H9 (cell line): ENCODE measurements around the gene ETV6. TPM values are rescaled to one million over a fixed set of nuclear protein-coding genes. Genes with fewer than 3 reads are reported as not detected.

ENCODE experiments used
- DNase-seq: peaks from one replicate; pipeline ENCODE4 v3.0.0-alpha.2; 2017
- H2AFZ ChIP-seq: one replicate; pipeline ENCODE4 v1.6.1; 2013; ENCODE audit warnings: mild to moderate bottlenecking, low read length, control low read depth, moderate library complexity
- H2AK5ac ChIP-seq: 2 replicates; pipeline ENCODE4 v1.6.1; 2013; ENCODE audit warnings: low read length, control low read depth, mixed read lengths; ENCODE audit not compliant: insufficient read length
- H2BK120ac ChIP-seq: one replicate; pipeline ENCODE4 v1.6.1; 2013; ENCODE audit warnings: low read depth, mild to moderate bottlenecking, low read length, control low read depth, inconsistent platforms; ENCODE audit not compliant: poor library complexity, severe bottlenecking
- H2BK12ac ChIP-seq: 2 replicates; pipeline ENCODE4 v1.6.1; 2013; ENCODE audit warnings: low read length, control low read depth, mixed read lengths, low read depth; ENCODE audit not compliant: insufficient read length
- H2BK15ac ChIP-seq: 2 replicates; pipeline ENCODE4 v1.6.1; 2013; ENCODE audit warnings: low read depth, low read length, control low read depth
- H2BK20ac ChIP-seq: one replicate; pipeline ENCODE4 v1.6.1; 2013; ENCODE audit warnings: low read depth, mild to moderate bottlenecking, low read length, control low read depth, inconsistent platforms; ENCODE audit not compliant: poor library complexity, severe bottlenecking
- H2BK5ac ChIP-seq: 2 replicates; pipeline ENCODE4 v1.6.1; 2013; ENCODE audit warnings: low read length, control low read depth, mixed read lengths; ENCODE audit not compliant: insufficient read length
- H3K14ac ChIP-seq: 2 replicates; pipeline ENCODE4 v1.6.1; 2013; ENCODE audit warnings: low read length, control low read depth; ENCODE audit not compliant: insufficient read depth
- H3K18ac ChIP-seq: 2 replicates; pipeline ENCODE4 v1.6.1; 2013; ENCODE audit warnings: low read depth, mild to moderate bottlenecking, mixed read lengths, low read length, control low read depth; ENCODE audit not compliant: insufficient read length
- H3K23ac ChIP-seq: 2 replicates; pipeline ENCODE4 v1.6.1; 2013; ENCODE audit warnings: low read length, control low read depth, mixed read lengths, low read depth; ENCODE audit not compliant: insufficient read length
- H3K23me2 ChIP-seq: 2 replicates; pipeline ENCODE4 v1.6.1; 2013; ENCODE audit warnings: low read depth, mild to moderate bottlenecking, mixed read lengths, low read length, control low read depth; ENCODE audit not compliant: insufficient read length, poor library complexity, severe bottlenecking
- H3K27ac ChIP-seq: 2 replicates; pipeline ENCODE4 v1.5.1; 2013; ENCODE audit warnings: low read length, control low read depth, mixed read lengths, low read depth; ENCODE audit not compliant: insufficient read length
- H3K27me3 ChIP-seq: 2 replicates; pipeline ENCODE4 v1.6.1; 2013; ENCODE audit warnings: low read length, control low read depth, inconsistent platforms; ENCODE audit not compliant: insufficient read depth
- H3K4ac ChIP-seq: 2 replicates; pipeline ENCODE4 v1.6.1; 2013; ENCODE audit warnings: low read depth, mild to moderate bottlenecking, control low read depth, inconsistent platforms, low read length, moderate library complexity
- H3K4me1 ChIP-seq: 2 replicates; pipeline ENCODE4 v1.6.1; 2013; ENCODE audit warnings: low read length, control low read depth, inconsistent platforms; ENCODE audit not compliant: insufficient read depth
- H3K4me2 ChIP-seq: 2 replicates; pipeline ENCODE4 v1.6.1; 2013; ENCODE audit warnings: low read length, control low read depth, mixed read lengths; ENCODE audit not compliant: insufficient read length, insufficient read depth
- H3K56ac ChIP-seq: 2 replicates; pipeline ENCODE4 v1.6.1; 2013; ENCODE audit warnings: low read depth, mild to moderate bottlenecking, mixed read lengths, low read length, control low read depth; ENCODE audit not compliant: insufficient read length
- H3K79me1 ChIP-seq: 2 replicates; pipeline ENCODE4 v1.6.1; 2013; ENCODE audit warnings: low read depth, mild to moderate bottlenecking, moderate library complexity, low read length, control low read depth, inconsistent platforms; ENCODE audit not compliant: insufficient read depth, poor library complexity, severe bottlenecking
- H3K79me2 ChIP-seq: 2 replicates; pipeline ENCODE4 v1.6.1; 2013; ENCODE audit warnings: low read length, control low read depth, inconsistent platforms; ENCODE audit not compliant: insufficient read depth
- H3K9ac ChIP-seq: 2 replicates; pipeline ENCODE4 v1.6.1; 2013; ENCODE audit warnings: low read length, control low read depth, mixed read lengths; ENCODE audit not compliant: insufficient read length; ENCODE audit errors: extremely low read depth
- H3K9me3 ChIP-seq: one replicate; pipeline ENCODE4 v1.6.1; 2013; ENCODE audit warnings: low read depth, low read length, inconsistent platforms; ENCODE audit not compliant: control insufficient read depth
- H3T11ph ChIP-seq: one replicate; pipeline ENCODE4 v1.6.1; 2013; ENCODE audit warnings: mild to moderate bottlenecking, low read length, control low read depth, inconsistent platforms
- H4K20me1 ChIP-seq: one replicate; pipeline ENCODE4 v1.6.1; 2013; ENCODE audit not compliant: control insufficient read depth, insufficient read length, insufficient read depth
- H4K5ac ChIP-seq: 2 replicates; pipeline ENCODE4 v1.6.1; 2013; ENCODE audit warnings: low read depth, mild to moderate bottlenecking, mixed read lengths, low read length, control low read depth; ENCODE audit not compliant: insufficient read length
- H4K8ac ChIP-seq: replicated peaks from 2 replicates; pipeline ENCODE4 v1.6.1; 2013; ENCODE audit warnings: low read length, control low read depth, mixed read lengths, low read depth; ENCODE audit not compliant: insufficient read length
- H4K91ac ChIP-seq: 2 replicates; pipeline ENCODE4 v1.6.1; 2013; ENCODE audit warnings: low read depth, mild to moderate bottlenecking, moderate library complexity, mixed read lengths, low read length, control low read depth; ENCODE audit not compliant: insufficient read length
- H3K27ac Mint-ChIP-seq, 3 experiments: 2 replicates in 2 of 3; 3 replicates in 1 of 3; pipeline ENCODE4 v1.8.0; 2020 to 2021; ENCODE audit warnings: mixed read lengths in 3 of 3, mild to moderate bottlenecking in 1 of 3, moderate library complexity in 1 of 3
- H3K27me3 Mint-ChIP-seq: 2 replicates; pipeline ENCODE4 v1.8.0; 2021; ENCODE audit warnings: low read depth, mild to moderate bottlenecking, moderate library complexity, mixed read lengths
- H3K36me3 Mint-ChIP-seq, 3 experiments: 2 replicates in 2 of 3; 3 replicates in 1 of 3; pipeline ENCODE4 v1.8.0; 2020 to 2021; ENCODE audit warnings: low read depth in 3 of 3, mixed read lengths in 3 of 3; ENCODE audit not compliant: insufficient read depth in 1 of 3
- H3K4me1 Mint-ChIP-seq, 2 experiments: 2 replicates each; pipeline ENCODE4 v1.8.0; 2020; ENCODE audit warnings: mixed read lengths in 2 of 2
- H3K4me3 Mint-ChIP-seq, 2 experiments: 2 replicates in 1 of 2; 3 replicates in 1 of 2; pipeline ENCODE4 v1.8.0; 2020 to 2021; ENCODE audit warnings: mild to moderate bottlenecking in 2 of 2, mixed read lengths in 2 of 2, moderate library complexity in 1 of 2
- H3K9me3 Mint-ChIP-seq, 2 experiments: 2 replicates in 1 of 2; 3 replicates in 1 of 2; pipeline ENCODE4 v1.8.0; 2020; ENCODE audit warnings: mild to moderate bottlenecking in 2 of 2, mixed read lengths in 2 of 2, moderate library complexity in 1 of 2
- WGBS: extraction: QIAGEN DNeasy Blood & Tissue Kit; methylation state at CpG from one replicate; pipeline ENCODE4 v1.1.7; 2013; ENCODE audit warnings: missing lambda C conversion rate, low lambda C conversion rate, mixed read lengths; ENCODE audit not compliant: insufficient read length; ENCODE audit errors: extremely low coverage; 5-methylcytosine and 5-hydroxymethylcytosine counted together
- total RNA-seq: library from RNA; stranded (reverse); gene quantifications from 2 replicates; pipeline ENCODE4 v1.2.1, GENCODE V29; 2021
- TF ChIP-seq, protein P1 (sequence below): fragments of 200-600 bp; sonication (generic); conservative IDR thresholded peaks from 3 replicates; pipeline ENCODE4 v1.8.0; 2021; ENCODE audit warnings: antibody characterized with exemption, mild to moderate bottlenecking

The ETV6 gene
- total RNA-seq, 1 experiment from 2014 or later, result 28.7 TPM

DNA sequence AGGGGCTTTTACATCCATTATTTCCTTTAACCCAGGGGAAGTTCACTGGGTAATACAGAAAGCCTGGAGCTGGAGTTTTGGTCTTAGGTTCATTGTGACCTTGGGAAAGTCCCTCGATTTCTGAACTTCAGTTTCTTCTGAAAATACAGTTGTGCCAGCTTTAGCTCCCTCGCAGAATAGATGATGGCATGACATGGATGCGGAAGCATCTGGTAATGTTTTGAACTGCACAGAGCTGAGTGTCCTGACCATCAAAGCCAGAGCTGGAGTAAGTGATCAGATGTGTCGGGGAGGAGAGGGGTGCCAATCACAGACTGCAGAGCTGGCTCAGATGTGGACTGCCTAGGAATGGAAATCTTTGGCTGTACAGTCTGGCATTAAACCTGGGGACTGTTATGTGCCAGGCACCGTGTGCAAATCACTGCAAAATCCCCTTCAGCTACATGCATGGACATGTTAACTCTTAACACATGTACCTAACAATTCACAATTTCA, 180.9 kb downstream of the ETV6 start:
- Histone ChIP-seq H3K4ac (no peak overlapping the region), H4K91ac (no peak overlapping the region), H3K79me1 (no peaks in the 10 kb centered on the region), H3K79me2 (no peaks in the 10 kb centered on the region), H3K27me3 (no peaks in the 10 kb centered on the region), H2BK12ac (no peak overlapping the region), H3K23ac (no peak overlapping the region), H2AFZ (no peak overlapping the region), H2BK15ac (no peak overlapping the region), H3K4me2 (no peak overlapping the region), H3K18ac (no peak overlapping the region), H4K5ac (no peak overlapping the region), H3K9me3 (no peaks in the 10 kb centered on the region), H3K27ac (no peak overlapping the region), H3T11ph (no peak overlapping the region), H4K20me1 (no peaks in the 10 kb centered on the region), H4K8ac (no peak overlapping the region), H2AK5ac (no peak overlapping the region), H2BK120ac (no peak overlapping the region), H3K4me1 (peaks cover 10% of the 10 kb centered on the region), H3K9ac (no peak overlapping the region), H3K23me2 (no peaks in the 10 kb centered on the region), H3K56ac (no peak overlapping the region), H3K14ac (no peak overlapping the region), H2BK20ac (no peak overlapping the region), H2BK5ac (no peak overlapping the region)
- peaks cover 7 to 20% of the 10 kb centered on the region in 2 experiments for H3K4me1 Mint-ChIP-seq
- DNase-seq, result no peak
- no peak overlapping the region for H3K27ac Mint-ChIP-seq
- TF ChIP-seq, protein P1, sequence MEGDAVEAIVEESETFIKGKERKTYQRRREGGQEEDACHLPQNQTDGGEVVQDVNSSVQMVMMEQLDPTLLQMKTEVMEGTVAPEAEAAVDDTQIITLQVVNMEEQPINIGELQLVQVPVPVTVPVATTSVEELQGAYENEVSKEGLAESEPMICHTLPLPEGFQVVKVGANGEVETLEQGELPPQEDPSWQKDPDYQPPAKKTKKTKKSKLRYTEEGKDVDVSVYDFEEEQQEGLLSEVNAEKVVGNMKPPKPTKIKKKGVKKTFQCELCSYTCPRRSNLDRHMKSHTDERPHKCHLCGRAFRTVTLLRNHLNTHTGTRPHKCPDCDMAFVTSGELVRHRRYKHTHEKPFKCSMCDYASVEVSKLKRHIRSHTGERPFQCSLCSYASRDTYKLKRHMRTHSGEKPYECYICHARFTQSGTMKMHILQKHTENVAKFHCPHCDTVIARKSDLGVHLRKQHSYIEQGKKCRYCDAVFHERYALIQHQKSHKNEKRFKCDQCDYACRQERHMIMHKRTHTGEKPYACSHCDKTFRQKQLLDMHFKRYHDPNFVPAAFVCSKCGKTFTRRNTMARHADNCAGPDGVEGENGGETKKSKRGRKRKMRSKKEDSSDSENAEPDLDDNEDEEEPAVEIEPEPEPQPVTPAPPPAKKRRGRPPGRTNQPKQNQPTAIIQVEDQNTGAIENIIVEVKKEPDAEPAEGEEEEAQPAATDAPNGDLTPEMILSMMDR, result no peak
- H3K9me3 Mint-ChIP-seq, result no peaks in the 10 kb centered on the region
- no CpG with 5 or more reads among the region's 5 CpGs for WGBS
- H3K27me3 Mint-ChIP-seq, result no peaks in the 10 kb centered on the region
- no peak overlapping the region for H3K4me3 Mint-ChIP-seq
- H3K36me3 Mint-ChIP-seq, result no peaks in the 10 kb centered on the region
